Kidney epithelial cell (primary cell): ENCODE measurements around the gene COPS8. TPM values are rescaled to one million over a fixed set of nuclear protein-coding genes. Genes with fewer than 3 reads are reported as not detected.

Experiments used
- DNase-seq: peaks from one replicate; pipeline ENCODE4 v3.0.0-alpha.2; 2010; ENCODE audit warnings: low read depth
- H3K27me3 ChIP-seq: 2 replicates; pipeline ENCODE4 v1.6.0; 2011; ENCODE audit warnings: low read length; ENCODE audit not compliant: control insufficient read depth, insufficient read depth
- H3K36me3 ChIP-seq: 2 replicates; pipeline ENCODE4 v1.5.1; 2011; ENCODE audit warnings: low read length; ENCODE audit not compliant: control insufficient read depth, insufficient read depth
- H3K4me3 ChIP-seq: 2 replicates; pipeline ENCODE4 v1.5.1; 2011; ENCODE audit warnings: low read depth, mild to moderate bottlenecking, control low read depth, low read length
- total RNA-seq: library from RNA; depleted of rRNA; stranded (reverse); fragments of >200 nt; gene quantifications from 2 replicates; pipeline ENCODE4 v1.2.3, GENCODE V29; 2015
- TF ChIP-seq, protein P1 (sequence below): IDR thresholded peaks from 2 replicates; pipeline ENCODE4 v1.5.1; 2011; ENCODE audit warnings: mild to moderate bottlenecking, moderate library complexity, low read length, control low read depth, inconsistent platforms; ENCODE audit not compliant: insufficient read depth, poor library complexity, severe bottlenecking

COPS8 gene
- total RNA-seq, 1 donor from 2014 or later: 156 TPM

DNA sequence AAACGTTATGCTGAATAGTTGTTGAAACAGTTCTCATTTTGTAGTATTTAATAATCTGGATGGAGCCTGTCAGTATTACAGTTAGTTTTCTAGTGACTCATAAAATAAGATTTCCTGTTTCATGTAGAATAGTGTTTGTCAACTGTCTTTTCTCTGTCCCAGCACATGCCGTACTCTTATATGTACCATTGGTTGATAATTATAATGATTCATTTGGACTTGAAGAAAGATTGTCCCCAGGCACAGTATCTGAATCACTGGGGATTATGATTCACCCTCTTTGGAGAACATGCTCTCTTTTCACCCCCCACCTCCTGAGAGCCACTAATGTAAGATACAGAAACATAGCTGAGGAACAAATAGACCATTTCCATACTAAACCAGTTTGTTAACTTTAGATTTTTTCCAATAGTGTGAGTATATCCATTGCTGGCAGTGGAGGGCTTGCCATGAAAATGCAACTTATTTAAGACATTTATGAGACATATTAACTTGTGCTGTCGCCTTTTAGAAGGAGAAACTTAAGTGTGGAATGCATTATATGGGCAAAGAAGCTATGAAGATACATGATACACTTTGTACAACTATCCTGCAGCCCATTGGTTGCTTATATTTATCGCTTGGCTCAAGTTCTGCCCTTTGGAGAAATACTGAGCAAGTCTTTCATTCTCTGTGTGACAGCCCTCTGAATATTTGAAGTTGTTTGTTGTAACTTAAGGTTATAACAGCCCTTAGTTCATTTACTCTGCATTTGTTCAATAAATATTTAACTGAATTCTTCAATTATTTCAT, 12.4 kb downstream of the COPS8 start:
- Histone ChIP-seq H3K4me3 (no peak overlapping the region), H3K27me3 (no peaks in the 10 kb centered on the region), H3K36me3 (peaks cover 3% of the 10 kb centered on the region)
- DNase-seq: peak; percentile 47
- TF ChIP-seq, protein P1, sequence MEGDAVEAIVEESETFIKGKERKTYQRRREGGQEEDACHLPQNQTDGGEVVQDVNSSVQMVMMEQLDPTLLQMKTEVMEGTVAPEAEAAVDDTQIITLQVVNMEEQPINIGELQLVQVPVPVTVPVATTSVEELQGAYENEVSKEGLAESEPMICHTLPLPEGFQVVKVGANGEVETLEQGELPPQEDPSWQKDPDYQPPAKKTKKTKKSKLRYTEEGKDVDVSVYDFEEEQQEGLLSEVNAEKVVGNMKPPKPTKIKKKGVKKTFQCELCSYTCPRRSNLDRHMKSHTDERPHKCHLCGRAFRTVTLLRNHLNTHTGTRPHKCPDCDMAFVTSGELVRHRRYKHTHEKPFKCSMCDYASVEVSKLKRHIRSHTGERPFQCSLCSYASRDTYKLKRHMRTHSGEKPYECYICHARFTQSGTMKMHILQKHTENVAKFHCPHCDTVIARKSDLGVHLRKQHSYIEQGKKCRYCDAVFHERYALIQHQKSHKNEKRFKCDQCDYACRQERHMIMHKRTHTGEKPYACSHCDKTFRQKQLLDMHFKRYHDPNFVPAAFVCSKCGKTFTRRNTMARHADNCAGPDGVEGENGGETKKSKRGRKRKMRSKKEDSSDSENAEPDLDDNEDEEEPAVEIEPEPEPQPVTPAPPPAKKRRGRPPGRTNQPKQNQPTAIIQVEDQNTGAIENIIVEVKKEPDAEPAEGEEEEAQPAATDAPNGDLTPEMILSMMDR: no peak

DNA sequence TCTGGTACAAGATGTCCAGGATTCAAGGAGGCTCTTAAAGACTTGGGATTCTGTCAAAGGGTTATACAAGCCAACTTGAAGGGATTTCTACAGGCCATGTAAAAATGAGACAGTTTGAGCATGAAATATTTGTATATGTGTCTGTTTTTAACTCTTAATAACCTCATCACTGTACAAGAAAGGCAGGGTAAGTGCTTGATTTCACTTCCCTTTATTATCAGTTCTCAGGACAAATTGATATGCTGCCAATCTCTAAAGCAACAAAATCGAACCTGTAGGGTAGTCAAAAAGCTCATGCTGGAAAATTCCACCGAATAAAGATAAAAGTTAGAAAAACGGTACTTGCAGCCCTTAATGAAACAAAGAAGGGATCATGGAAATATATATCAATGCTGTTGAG, 14.1 kb downstream of the COPS8 start:
- TF ChIP-seq, protein P1: no peak
- Histone ChIP-seq H3K4me3 (no peak overlapping the region), H3K36me3 (peaks cover 3% of the 10 kb centered on the region), H3K27me3 (no peaks in the 10 kb centered on the region)
- DNase-seq: no peak

DNA sequence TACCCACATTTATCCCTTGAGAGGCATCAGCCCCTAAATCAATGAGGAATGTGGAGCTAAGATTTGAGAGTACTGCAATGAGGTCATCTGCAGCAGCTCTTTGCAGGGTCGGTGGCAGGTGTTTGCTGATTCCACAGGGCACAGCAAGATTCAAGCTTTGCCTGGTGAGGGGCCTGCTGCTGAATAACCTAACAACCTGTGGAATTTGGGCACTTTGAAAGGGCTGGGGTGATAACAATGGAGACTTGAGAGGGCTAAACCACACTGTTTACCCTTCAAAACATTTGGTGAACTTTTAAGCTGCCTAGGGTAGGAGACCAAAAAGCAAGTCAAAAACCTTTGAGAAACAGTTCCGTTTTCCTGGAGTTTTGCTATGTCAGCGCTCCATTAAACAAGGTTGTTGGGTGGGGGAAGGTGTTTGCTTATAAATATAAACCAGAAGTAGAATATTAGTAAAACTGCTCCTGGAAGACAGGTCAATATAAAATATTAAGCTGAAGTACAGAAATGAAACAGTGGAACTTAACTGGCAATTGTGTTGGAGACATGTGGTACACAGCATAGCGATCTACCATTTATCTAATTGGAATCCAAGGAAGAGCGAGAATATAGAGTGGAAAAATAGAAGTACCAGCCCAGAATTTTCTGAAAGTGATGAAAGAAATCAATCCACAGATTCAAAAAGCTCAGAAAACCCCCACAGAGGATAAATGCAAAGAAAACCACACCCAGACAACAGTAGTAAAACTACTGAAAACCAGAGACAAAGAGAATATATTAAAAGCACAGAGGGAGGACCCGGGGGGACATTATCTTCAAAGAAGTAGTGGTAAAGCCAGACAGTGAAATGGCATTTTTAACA, 15.7 kb downstream of the COPS8 start:
- H3K36me3 ChIP-seq: peaks cover 3% of the 10 kb centered on the region
- no peaks in the 10 kb centered on the region for H3K27me3 ChIP-seq
- TF ChIP-seq, protein P1: no peak
- no peak for DNase-seq
- no peak overlapping the region for H3K4me3 ChIP-seq

DNA sequence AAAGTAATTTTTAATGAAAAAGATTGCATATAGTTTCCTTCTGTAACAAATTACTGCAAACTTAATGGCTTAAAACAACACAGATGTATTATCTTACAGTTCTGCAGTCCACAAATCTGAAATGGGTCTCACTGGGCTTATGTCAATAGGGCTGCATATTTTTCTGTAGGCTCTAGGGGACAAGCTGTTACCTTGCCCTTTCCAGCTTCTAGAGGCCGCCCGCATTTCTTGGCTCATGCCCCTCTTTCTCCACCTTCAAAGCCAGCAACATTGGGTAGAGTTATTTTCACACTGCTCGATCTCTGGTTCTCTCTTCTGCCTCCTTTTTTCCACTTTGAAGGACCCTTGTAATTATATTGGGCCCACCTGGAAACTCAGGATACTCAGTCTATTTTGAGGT, 16.7 kb downstream of the COPS8 start:
- TF ChIP-seq, protein P1: no peak

GRCh38 chr2:237109421-237109934, 23.8 kb downstream of the COPS8 start:
- H3K4me3 ChIP-seq: no peak overlapping the region
- TF ChIP-seq, protein P1: no peak
- DNase-seq: no peak
- H3K36me3 ChIP-seq: no peaks in the 10 kb centered on the region
- no peaks in the 10 kb centered on the region for H3K27me3 ChIP-seq

More for the DNA sequence above, 16.7 kb downstream of the COPS8 start:
- DNase-seq: no peak
- no peak overlapping the region for H3K4me3 ChIP-seq
- H3K36me3 ChIP-seq: peaks cover 3% of the 10 kb centered on the region
- no peaks in the 10 kb centered on the region for H3K27me3 ChIP-seq
